GM12892 (cell line): ENCODE measurements around the gene CSRP1.

Experiments
- DNase-seq: peaks from one replicate; pipeline ENCODE4 v3.0.0; 2011; ENCODE audit not compliant: insufficient read length
- FAIRE-seq: peaks from 2 replicates; lab custom pipeline; 2011; peaks lifted over from hg19 to GRCh38; lab: Jason Lieb, UNC
- POLR2A ChIP-seq: IDR thresholded peaks from 2 replicates; pipeline ENCODE4 v1.6.1; 2011; ENCODE audit warnings: low read depth, low read length, control low read depth
- POLR2AphosphoS5 ChIP-seq: IDR thresholded peaks from 2 replicates; pipeline ENCODE4 v1.6.1; 2011; ENCODE audit warnings: low read depth, low read length, control low read depth
- TAF1 ChIP-seq: IDR thresholded peaks from 2 replicates; pipeline ENCODE4 v1.6.1; 2011; ENCODE audit warnings: low read depth, mild to moderate bottlenecking, control low read depth, low read length, borderline replicate concordance

Gene CSRP1

DNA sequence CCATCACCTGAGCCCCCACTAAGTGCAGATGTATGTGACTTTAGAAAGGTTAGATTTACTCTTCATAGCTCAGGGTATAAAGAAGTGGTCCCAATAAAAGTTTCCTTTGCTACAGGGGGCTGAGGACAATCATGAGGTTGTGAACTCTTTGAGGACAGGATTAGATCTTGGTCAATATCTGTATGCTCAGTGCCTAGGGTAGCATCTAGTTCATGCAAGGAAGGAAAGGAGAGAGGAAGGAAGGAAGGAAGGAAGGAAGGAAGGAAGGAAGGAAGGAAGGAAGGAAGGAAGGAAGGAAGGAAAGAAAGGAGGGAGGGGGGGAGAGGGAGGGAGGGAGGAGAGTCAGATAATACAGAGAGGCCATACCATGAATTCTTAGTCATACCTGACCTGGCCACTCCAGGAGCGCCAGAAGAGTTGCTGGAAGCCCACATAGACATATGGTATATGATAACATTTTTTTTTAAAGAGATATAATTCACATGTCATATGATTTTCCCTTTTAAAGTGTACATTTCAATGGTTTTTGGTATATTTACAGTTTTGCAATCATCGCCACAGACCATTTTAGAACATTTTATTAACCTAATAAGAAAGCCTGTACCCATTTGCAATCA lies 9.7 kb upstream of the CSRP1 start:
- DNase-seq = no peak
- TF ChIP-seq TAF1 (no peak), POLR2A (no peak), POLR2AphosphoS5 (no peak)
- no peak for FAIRE-seq

- no peak for DNase-seq
- FAIRE-seq = no peak
- TF ChIP-seq POLR2A (no peak), TAF1 (no peak), POLR2AphosphoS5 (no peak)
Measured at GRCh38 chr1:201515895-201516294, 9.0 kb upstream of the CSRP1 start.

DNA sequence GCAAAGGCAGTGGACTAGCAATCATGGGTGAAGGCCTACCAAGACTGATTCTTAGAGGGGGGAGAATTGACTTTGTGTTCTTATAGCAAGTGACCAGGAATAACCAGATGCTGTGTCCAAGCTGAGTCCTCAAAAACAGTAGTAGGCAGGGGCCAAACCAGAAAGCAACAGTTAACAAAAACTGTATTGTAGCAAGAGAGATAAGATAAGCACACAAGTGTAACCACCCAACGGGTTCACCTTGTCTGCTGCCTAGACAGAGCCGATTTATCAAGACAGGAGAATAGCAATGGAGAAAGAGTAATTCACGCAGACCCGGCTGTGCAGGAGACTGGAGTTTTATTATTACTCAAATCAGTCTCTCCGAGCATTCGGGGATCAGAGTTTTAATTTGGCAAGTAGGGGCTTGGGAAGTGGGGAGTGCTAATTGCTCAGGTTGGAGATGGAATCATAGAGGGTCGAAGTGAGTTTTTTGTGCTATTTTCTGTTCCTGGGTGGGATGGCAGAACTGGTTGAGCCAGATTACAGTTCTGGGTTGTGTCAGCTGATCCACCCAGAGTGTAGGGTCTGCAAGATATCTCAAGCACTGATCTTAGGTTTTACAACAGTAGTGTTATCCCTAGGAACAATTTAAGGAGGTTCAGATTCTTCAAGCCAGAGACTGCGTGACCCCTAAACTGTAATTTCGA lies 8.3 kb upstream of the CSRP1 start:
- DNase-seq (no peak), FAIRE-seq (no peak)
- no peak for TF ChIP-seq TAF1
- no peak for TF ChIP-seq POLR2AphosphoS5
- no peak for TF ChIP-seq POLR2A

GRCh38 chr1:201514466-201514865 lies 7.5 kb upstream of the CSRP1 start:
- DNase-seq = no peak
- TF ChIP-seq TAF1 (no peak), POLR2A (no peak), POLR2AphosphoS5 (no peak)
- FAIRE-seq = no peak

DNA sequence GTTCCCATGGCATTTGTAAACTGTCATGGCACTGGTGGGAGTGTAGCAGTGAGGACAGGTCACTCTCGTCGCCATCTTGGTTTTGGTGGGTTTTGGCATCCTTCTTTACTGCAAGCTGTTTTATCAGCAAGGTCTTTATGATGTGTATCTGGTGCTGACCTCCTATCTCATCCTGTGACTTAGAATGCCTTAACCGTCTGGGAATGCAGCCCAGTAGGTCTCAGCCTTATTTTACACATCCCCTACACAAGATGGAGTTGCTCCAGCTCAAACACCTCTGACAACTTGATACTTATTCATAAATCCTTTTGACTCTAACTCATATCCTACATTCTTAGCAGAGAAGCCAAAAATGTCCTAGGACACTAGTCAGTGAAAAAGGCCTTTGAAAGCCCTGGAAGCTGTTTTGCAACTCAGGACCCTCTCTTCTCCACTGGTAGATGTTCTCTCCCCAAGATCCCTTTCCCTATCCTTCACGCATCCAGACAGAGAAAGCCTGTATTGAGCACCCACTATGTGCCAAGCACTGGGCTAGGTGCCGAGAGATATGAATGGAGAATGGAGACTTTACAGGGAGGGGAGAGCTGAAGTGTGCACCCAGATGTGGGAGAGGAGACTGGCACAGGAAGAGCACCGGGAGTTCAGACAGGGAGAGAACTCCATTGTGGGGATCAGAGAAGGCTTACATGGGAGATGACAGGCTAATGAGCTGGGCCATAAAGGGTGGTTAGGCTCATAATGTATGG lies 6.7 kb upstream of the CSRP1 start:
- DNase-seq (no peak), FAIRE-seq (no peak)
- no peak for TF ChIP-seq POLR2AphosphoS5
- no peak for TF ChIP-seq POLR2A
- no peak for TF ChIP-seq TAF1

DNA sequence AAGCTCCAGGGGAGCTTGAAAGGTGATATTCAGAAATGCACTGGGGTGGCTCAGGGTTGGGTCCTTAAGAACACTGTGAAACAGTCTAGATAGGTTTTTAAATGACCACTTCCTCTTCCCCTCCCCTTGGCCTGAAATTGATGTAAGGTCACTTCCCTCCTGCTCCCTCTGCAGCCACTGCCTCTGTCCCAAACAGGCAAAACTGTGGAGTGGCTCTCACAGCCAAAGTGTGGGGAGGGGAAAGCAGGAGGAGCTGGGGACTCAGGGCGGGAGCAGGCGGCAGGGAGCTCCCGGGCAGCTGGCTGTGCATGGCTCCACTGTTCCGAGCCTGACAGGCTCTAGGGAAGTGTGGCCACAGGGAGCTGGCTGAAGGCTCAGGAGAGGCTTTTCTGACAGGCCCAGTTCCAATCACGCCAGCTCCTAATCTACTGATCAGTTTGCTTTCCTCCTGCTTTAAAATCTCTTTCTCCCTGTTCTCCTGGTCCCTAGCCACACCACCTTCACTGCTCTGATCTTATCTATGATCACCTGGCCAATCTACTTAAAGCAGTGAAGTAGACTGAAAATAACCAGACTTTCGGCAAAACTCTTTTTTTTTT lies 5.1 kb upstream of the CSRP1 start:
- FAIRE-seq (peak; percentile 5), DNase-seq (peak; percentile 40)

DNA sequence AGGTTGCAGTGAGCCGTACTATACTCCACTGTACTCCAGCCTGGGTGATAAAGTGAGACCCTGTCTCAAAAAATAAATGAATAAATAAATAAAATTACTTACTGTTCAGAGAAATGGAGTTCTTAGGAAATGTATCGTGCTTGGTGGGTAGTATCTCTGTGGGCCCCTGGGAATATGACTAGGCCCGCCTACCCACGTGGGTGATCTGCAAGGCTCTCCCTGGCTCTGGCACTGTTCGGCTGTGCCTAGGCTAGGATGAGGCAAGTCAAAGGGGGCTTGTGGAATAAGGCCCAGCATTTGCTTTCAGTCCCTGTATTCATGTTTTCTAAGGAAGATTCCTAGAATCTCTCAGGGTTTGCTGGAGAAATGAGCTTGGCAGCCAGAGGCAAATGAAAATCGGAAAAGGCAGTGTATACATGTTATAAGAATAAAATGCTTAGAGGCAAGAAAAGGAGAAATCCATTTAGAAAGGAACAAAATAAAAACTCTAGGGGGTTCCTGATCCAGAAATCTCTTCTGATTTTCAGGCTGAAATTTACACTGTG lies 4.5 kb upstream of the CSRP1 start:
- no peak for DNase-seq
- no peak for FAIRE-seq
- TF ChIP-seq TAF1 (no peak), POLR2AphosphoS5 (no peak), POLR2A (no peak)

More for the DNA sequence above, 5.1 kb upstream of the CSRP1 start:
- no peak for TF ChIP-seq POLR2A
- TF ChIP-seq TAF1 = no peak
- TF ChIP-seq POLR2AphosphoS5 = no peak

- TF ChIP-seq POLR2AphosphoS5 = no peak
- TF ChIP-seq POLR2A = no peak
- TF ChIP-seq TAF1 = no peak
- FAIRE-seq (no peak), DNase-seq (no peak)
Measured at GRCh38 chr1:201510734-201511133, 3.8 kb upstream of the CSRP1 start.

DNA sequence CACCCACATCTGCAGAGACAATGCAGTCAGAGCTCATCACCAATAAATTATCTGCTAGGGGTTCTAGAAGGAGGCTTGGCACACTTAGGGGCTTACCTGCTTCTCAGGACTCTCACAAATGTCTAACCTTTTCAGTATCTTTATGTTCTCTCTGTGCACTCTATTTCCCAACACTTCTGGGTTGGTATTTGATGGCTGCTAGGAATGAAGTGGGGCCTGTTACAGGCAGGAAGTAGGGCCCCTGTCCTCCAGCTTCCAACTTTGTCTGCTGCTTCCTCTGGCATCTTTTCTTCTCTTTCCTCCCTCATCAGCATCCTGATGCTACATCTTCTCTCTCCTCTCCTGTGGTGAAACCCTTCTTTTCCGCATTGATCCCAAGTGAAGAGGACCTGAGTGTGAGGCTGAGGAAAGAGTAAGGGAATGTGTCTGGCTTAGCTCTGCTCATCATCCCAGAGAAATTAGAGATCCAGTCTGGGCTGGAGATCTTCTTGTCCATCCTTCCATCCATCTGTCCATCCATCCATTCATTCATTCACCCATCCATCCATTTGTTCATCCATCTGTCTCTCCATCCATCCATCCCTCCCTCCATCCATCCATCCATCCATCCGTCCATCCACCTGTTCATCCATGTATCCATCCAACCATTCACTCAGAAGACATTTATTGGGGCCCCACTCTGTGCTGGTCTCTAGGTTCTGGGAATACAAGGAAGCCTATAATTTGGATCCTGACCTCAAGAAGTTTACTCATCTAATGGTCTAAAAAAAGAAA lies 2.9 kb upstream of the CSRP1 start:
- FAIRE-seq = no peak
- no peak for DNase-seq
- TF ChIP-seq POLR2AphosphoS5 (no peak), POLR2A (no peak), TAF1 (no peak)

GRCh38 chr1:201508809-201509208 lies 1.9 kb upstream of the CSRP1 start:
- DNase-seq = no peak
- TF ChIP-seq TAF1 = no peak
- FAIRE-seq = no peak

- no peak for FAIRE-seq
- TF ChIP-seq POLR2A = no peak
- TF ChIP-seq TAF1 = no peak
- TF ChIP-seq POLR2AphosphoS5 = no peak
- DNase-seq = no peak
Measured at GRCh38 chr1:201507360-201507675, 395 bp upstream of the CSRP1 start.
